ENCODE data around the gene ESRRG. TPM values are rescaled to one million over a fixed set of nuclear protein-coding genes. Genes with fewer than 3 reads are reported as not detected.

Gene ESRRG
- total and polyA plus RNA-seq, 2 donors (not counting 1 experiment from before 2014, with no cell fraction given) = 0.06 TPM; not detected in 1

DNA sequence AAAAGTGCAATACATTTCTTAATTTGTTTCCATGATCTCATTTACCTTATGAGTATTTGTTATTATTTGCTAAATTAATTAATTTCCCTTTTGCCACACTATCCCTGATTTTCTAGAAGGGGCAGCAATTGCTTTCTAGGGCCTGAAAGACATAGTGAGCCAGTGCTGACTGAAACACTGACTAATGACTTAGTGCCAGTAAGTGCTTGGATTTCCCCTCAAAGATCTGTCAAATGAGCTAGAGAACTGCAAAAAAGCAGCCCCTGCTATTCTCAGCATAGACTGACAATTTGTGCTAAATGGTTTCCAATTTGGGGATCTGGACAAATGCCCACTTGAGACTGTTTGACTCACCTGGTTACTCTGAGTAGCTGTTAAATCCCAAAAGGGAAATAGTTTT, 264.4 kb downstream of the ESRRG start:
- no peaks in the 10 kb centered on the region for H3K79me2 ChIP-seq (ENCODE audit: control insufficient read depth, insufficient read depth, low read length)
- no peaks in the 10 kb centered on the region for H3K27me3 Mint-ChIP-seq
- H3K9me3 Mint-ChIP-seq (ENCODE audit: insufficient read depth) = no peaks in the 10 kb centered on the region
- ChIA-PET POLR2A (no interaction called here), CTCF (no interaction called here)
- no peak for ATAC-seq (ENCODE audit: low read depth)
- no peaks in the 10 kb centered on the region for H3K9me3 ChIP-seq (ENCODE audit: control extremely low read depth in 1 of 3, control insufficient read depth in 2 of 3, insufficient read depth in 1 of 3, low read length in 2 of 3)
- no peak overlapping the region for H3K4me3 ChIP-seq (ENCODE audit: control extremely low read depth in 1 of 5, extremely low read depth in 1 of 5, insufficient read depth in 1 of 5, low read depth in 2 of 5, low read length in 4 of 5)
- no peak overlapping the region for H3K27ac Mint-ChIP-seq
- no peaks in the 10 kb centered on the region for H4K20me1 ChIP-seq (ENCODE audit: control insufficient read depth, insufficient read depth, low read length, poor library complexity, severe bottlenecking)
- TF ChIP-seq EZH2 (IDR thresholded peaks at IDR 0.05; ENCODE audit: borderline replicate concordance, insufficient read depth, low read depth, low read length, poor library complexity, severe bottlenecking) = no peak
- TF ChIP-seq, protein P1, sequence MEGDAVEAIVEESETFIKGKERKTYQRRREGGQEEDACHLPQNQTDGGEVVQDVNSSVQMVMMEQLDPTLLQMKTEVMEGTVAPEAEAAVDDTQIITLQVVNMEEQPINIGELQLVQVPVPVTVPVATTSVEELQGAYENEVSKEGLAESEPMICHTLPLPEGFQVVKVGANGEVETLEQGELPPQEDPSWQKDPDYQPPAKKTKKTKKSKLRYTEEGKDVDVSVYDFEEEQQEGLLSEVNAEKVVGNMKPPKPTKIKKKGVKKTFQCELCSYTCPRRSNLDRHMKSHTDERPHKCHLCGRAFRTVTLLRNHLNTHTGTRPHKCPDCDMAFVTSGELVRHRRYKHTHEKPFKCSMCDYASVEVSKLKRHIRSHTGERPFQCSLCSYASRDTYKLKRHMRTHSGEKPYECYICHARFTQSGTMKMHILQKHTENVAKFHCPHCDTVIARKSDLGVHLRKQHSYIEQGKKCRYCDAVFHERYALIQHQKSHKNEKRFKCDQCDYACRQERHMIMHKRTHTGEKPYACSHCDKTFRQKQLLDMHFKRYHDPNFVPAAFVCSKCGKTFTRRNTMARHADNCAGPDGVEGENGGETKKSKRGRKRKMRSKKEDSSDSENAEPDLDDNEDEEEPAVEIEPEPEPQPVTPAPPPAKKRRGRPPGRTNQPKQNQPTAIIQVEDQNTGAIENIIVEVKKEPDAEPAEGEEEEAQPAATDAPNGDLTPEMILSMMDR (IDR thresholded peaks at IDR 0.05) = no peak
- intact Hi-C loops (cut with micrococcal nuclease) = no loop called here
- no peak overlapping the region for H3K9ac ChIP-seq (ENCODE audit: low read length)
- no peak overlapping the region for H3K4me2 ChIP-seq (replicated peaks; ENCODE audit: low read depth, low read length, poor library complexity, severe bottlenecking)
- no peaks in the 10 kb centered on the region for H3K4me1 ChIP-seq (ENCODE audit: control insufficient read depth in 2 of 2, insufficient read depth in 2 of 2, low read length in 2 of 2)
- H3K27me3 ChIP-seq (replicated peaks in 1 of 4; ENCODE audit: control extremely low read depth in 1 of 4, control insufficient read depth in 3 of 4, insufficient read depth in 4 of 4, low read length in 3 of 4) = no peaks in the 10 kb centered on the region
- no peaks in the 10 kb centered on the region for H3K4me1 Mint-ChIP-seq
- no peak overlapping the region for H2AFZ ChIP-seq (ENCODE audit: insufficient read depth, low read depth, low read length, poor library complexity, severe bottlenecking)
- H3K4me3 Mint-ChIP-seq = no peak overlapping the region
- no peak overlapping the region for H3K27ac ChIP-seq (ENCODE audit: low read length in 2 of 2)
- H3K36me3 ChIP-seq (replicated peaks in 1 of 2; ENCODE audit: control extremely low read depth in 1 of 2, control insufficient read depth in 1 of 2, extremely low read depth in 1 of 2, insufficient read depth in 2 of 2, low read length in 1 of 2) = no peaks in the 10 kb centered on the region
- no peak for DNase-seq

DNA sequence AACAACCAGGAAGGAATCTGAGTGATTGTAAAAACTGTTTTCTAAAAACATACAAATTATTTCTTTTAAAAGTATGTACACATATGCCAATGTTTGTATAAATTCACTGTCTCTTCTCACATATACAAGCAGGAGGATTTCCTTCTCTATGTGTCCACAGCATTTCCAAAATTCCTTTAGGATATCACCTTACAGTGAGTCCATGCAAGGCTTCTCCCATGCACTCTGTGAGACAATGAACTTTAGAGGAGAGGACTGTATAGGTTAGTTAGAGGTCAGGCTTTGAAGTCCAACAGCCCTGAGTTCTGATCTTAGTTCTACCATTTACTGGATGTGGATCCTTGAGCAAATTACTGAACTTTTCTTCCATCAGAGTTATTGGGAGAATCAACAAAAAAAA, 265.9 kb downstream of the ESRRG start:
- no peak overlapping the region for H3K27ac Mint-ChIP-seq
- Histone ChIP-seq H3K4me3 (ENCODE audit: control extremely low read depth in 1 of 5, extremely low read depth in 1 of 5, insufficient read depth in 1 of 5, low read depth in 2 of 5, low read length in 4 of 5) (no peak overlapping the region), H3K36me3 (replicated peaks in 1 of 2; ENCODE audit: control extremely low read depth in 1 of 2, control insufficient read depth in 1 of 2, extremely low read depth in 1 of 2, insufficient read depth in 2 of 2, low read length in 1 of 2) (no peaks in the 10 kb centered on the region), H3K27me3 (replicated peaks in 1 of 4; ENCODE audit: control extremely low read depth in 1 of 4, control insufficient read depth in 3 of 4, insufficient read depth in 4 of 4, low read length in 3 of 4) (no peaks in the 10 kb centered on the region), H3K4me2 (replicated peaks; ENCODE audit: low read depth, low read length, poor library complexity, severe bottlenecking) (no peak overlapping the region), H2AFZ (ENCODE audit: insufficient read depth, low read depth, low read length, poor library complexity, severe bottlenecking) (no peak overlapping the region), H3K9ac (ENCODE audit: low read length) (no peak overlapping the region), H3K9me3 (ENCODE audit: control extremely low read depth in 1 of 3, control insufficient read depth in 2 of 3, insufficient read depth in 1 of 3, low read length in 2 of 3) (no peaks in the 10 kb centered on the region), H4K20me1 (ENCODE audit: control insufficient read depth, insufficient read depth, low read length, poor library complexity, severe bottlenecking) (no peaks in the 10 kb centered on the region), H3K4me1 (ENCODE audit: control insufficient read depth in 2 of 2, insufficient read depth in 2 of 2, low read length in 2 of 2) (no peaks in the 10 kb centered on the region), H3K27ac (ENCODE audit: low read length in 2 of 2) (no peak overlapping the region), H3K79me2 (ENCODE audit: control insufficient read depth, insufficient read depth, low read length) (no peaks in the 10 kb centered on the region)
- intact Hi-C loops (cut with micrococcal nuclease) = no loop called here
- H3K4me3 Mint-ChIP-seq = no peak overlapping the region
- H3K4me1 Mint-ChIP-seq = no peaks in the 10 kb centered on the region
- no peaks in the 10 kb centered on the region for H3K27me3 Mint-ChIP-seq
- ATAC-seq (ENCODE audit: low read depth) (no peak), DNase-seq (no peak)
- ChIA-PET POLR2A (no interaction called here), CTCF (no interaction called here)
- no peaks in the 10 kb centered on the region for H3K9me3 Mint-ChIP-seq (ENCODE audit: insufficient read depth)
- TF ChIP-seq, protein P1 (IDR thresholded peaks at IDR 0.05) = no peak
- TF ChIP-seq EZH2 (IDR thresholded peaks at IDR 0.05; ENCODE audit: borderline replicate concordance, insufficient read depth, low read depth, low read length, poor library complexity, severe bottlenecking) = no peak
